Small intestine (tissue), 7 donors: ENCODE measurements around the gene YPEL1. TPM values are rescaled to one million over a fixed set of nuclear protein-coding genes. Genes with fewer than 3 reads are reported as not detected.

Experiments used
- DNase-seq, 2 donors: peaks; one replicate each; pipeline versions ENCODE4 v3.0.0 to v3.0.0-alpha.2; 2013
- FAIRE-seq: peaks from 2 replicates; lab custom pipeline; 2012; peaks lifted over from hg19 to GRCh38; lab: Jason Lieb, UNC
- H3K27ac ChIP-seq, 3 donors: one replicate each; pipeline ENCODE4 v1.5.1; 2013; ENCODE audit warnings: low read length in 2 of 3, mild to moderate bottlenecking in 2 of 3, control low read depth in 1 of 3, inconsistent platforms in 1 of 3, low read depth in 1 of 3, moderate library complexity in 1 of 3
- H3K27me3 ChIP-seq, 3 donors: one replicate each; pipeline ENCODE4 v1.6.1; 2013; ENCODE audit warnings: low read length in 3 of 3, inconsistent platforms in 1 of 3; ENCODE audit not compliant: control insufficient read depth in 3 of 3, insufficient read depth in 3 of 3
- H3K36me3 ChIP-seq, 3 donors: one replicate each; pipeline ENCODE4 v1.6.1; 2013; ENCODE audit warnings: low read length in 3 of 3, inconsistent platforms in 1 of 3, low read depth in 1 of 3, mild to moderate bottlenecking in 1 of 3, moderate library complexity in 1 of 3; ENCODE audit not compliant: control insufficient read depth in 3 of 3, insufficient read depth in 2 of 3
- H3K4me1 ChIP-seq, 3 donors: one replicate each; pipeline ENCODE4 v1.6.1; 2013; ENCODE audit warnings: low read length in 2 of 3, inconsistent platforms in 1 of 3, low read depth in 1 of 3, mild to moderate bottlenecking in 1 of 3, moderate library complexity in 1 of 3; ENCODE audit not compliant: control insufficient read depth in 3 of 3, insufficient read depth in 2 of 3
- H3K4me3 ChIP-seq, 3 donors: one replicate each; pipeline ENCODE4 v1.5.1; 2013; ENCODE audit warnings: low read length in 3 of 3, control low read depth in 1 of 3, inconsistent platforms in 1 of 3, low read depth in 1 of 3, mild to moderate bottlenecking in 1 of 3, moderate library complexity in 1 of 3
- H3K9me3 ChIP-seq, 2 donors: one replicate each; pipeline ENCODE4 v1.6.1; 2013; ENCODE audit warnings: low read depth in 1 of 2, low read length in 1 of 2; ENCODE audit not compliant: control insufficient read depth in 2 of 2, insufficient read depth in 1 of 2
- WGBS, 3 donors: extraction: QIAGEN DNeasy Blood & Tissue Kit; methylation state at CpG; one replicate each; pipeline ENCODE4 v1.1.7; 2013; 5-methylcytosine and 5-hydroxymethylcytosine counted together
- polyA plus RNA-seq, 4 donors: library from polyadenylated mRNA; stranded (reverse) in 3 of 4; unstranded in 1 of 4; fragments of 200-250 nt in 3 of 4; fragments of 120-200 nt in 1 of 4; gene quantifications; one replicate each; pipeline versions ENCODE4 v1.2.1 to v1.2.3, GENCODE V29; 2013
- donor health status: healthy with polysubstance abuse.
- donor health status: control.
- donor health status: control.
- donor health status: Bipolar disorder and iron deficiency.
- donor health status: healthy.

YPEL1 gene
- polyA plus RNA-seq, 4 donors, result 0.22 to 2.3 (median 1.5) TPM

DNA sequence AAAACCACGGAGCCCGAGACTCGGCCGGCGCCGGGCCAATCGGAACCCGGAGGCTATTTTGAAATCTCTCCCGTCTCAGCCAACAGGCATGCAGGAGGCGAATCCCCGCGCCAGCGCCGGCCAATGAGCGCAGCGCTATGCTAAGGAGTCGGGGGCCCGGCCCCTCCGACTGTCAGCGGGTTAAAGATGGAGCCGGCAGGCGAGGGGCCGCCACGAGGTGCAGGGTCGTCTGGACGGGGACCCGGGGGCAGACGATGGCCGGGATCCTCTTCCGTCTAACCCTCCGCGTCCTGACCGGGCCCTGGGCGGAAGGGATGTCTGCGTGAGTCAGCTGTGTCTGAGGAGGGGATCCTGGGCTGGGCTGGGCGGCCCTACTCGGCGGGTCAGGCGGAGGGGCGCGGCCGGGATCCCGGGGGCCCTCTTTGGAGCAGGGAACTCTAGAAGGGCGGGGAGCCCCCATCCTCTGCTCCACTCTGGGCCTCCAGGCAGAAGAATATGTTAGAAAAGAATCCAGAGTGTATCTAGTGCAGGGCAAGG is 83.5 kb downstream of the YPEL1 start:
- Histone ChIP-seq H3K4me3 (peak overlapping the region; percentile 38 to 62 (median 51)), H3K27me3 (no peaks in the 10 kb centered on the region), H3K36me3 (peaks cover 0 to 38% (median 0%) of the 10 kb centered on the region in 3 donors), H3K9me3 (no peaks in the 10 kb centered on the region), H3K4me1 (peaks cover 0 to 24% (median 6%) of the 10 kb centered on the region in 3 donors), H3K27ac (peak overlapping the region in 1 of 3 donors; percentile 3)
- FAIRE-seq, result no peak
- 0 to 1% (median 0%) methylated on average over 39 to 44 of the region's 44 CpGs for WGBS, 3 donors
- peak; percentile 87 to 93 for DNase-seq

DNA sequence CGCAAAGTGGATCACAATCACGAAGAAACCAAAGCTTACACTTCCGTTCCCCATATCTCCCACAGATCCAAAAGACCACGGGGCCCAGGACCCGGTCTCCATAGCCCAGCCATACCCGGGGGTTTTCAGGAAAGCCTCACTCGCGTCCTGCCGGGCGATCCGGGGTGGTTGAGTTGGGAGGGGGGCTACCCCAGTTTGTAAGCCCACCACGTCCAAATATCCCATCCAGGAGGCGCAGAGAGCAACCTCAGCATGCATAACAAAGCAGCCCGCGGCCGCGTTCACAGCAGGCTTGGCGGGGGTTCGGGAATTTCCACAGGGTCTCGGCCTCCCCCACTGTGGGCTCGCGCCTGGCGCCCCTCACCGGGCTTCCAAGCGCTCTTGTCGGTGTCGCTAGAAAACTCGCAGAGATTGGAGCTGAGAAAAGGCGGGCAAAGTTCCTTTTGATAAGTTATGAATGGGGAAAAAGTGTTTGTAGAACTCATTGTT is 84.0 kb downstream of the YPEL1 start:
- Histone ChIP-seq H3K4me1 (peaks cover 0 to 24% (median 6%) of the 10 kb centered on the region in 3 donors), H3K27me3 (no peaks in the 10 kb centered on the region), H3K36me3 (peaks cover 0 to 43% (median 0%) of the 10 kb centered on the region in 3 donors), H3K4me3 (peak overlapping the region in 2 of 3 donors; percentile 49 to 62), H3K27ac (peak overlapping the region in 2 of 3 donors; percentile 3 to 8), H3K9me3 (no peaks in the 10 kb centered on the region)
- FAIRE-seq (no peak), DNase-seq (no peak)
- WGBS, 3 donors, result 1% methylated on average over 29 of the region's 29 CpGs

DNA sequence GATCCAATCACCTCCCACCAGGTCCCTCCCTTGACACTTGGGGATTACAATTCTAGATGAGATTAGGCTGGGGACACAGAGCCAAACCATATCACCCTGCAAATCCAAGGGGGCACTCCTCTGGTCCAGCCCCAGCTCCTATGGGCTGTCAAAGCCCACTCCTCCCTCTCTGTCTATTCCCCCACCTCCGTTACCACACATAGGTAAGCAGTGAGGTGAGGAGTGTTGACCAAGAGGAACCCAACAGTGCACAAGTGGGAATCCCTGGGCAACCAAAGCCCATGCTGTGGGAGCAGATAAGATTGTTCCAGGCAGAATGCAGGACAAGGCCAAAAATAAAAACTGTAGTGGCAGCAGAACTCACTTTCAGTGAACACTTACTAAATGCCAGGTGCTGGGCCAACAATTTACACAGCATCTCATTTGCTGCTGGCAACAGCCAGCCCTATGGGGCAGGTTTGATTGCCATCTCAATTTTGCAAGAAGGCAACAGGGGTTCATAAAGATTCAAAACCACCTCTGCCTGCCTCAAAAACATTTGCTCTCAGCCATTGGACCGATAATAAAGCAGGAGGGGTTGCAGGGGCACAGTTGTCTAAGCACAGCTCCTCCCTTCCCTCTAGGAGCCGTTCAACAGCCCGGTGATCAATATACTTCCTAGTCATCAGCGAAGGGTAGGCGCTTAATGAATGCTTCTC is 84.6 kb downstream of the YPEL1 start:
- Histone ChIP-seq H3K9me3 (no peaks in the 10 kb centered on the region), H3K4me3 (peak overlapping the region in 2 of 3 donors; percentile 49 to 62), H3K36me3 (peaks cover 0 to 49% (median 0%) of the 10 kb centered on the region in 3 donors), H3K27me3 (no peaks in the 10 kb centered on the region), H3K27ac (peak overlapping the region in 1 of 3 donors; percentile 8), H3K4me1 (peaks cover 0 to 24% (median 6%) of the 10 kb centered on the region in 3 donors)
- DNase-seq (no peak), FAIRE-seq (no peak)
- WGBS, 3 donors, result 7 to 17% (median 16%) methylated on average over 6 of the region's 6 CpGs

DNA sequence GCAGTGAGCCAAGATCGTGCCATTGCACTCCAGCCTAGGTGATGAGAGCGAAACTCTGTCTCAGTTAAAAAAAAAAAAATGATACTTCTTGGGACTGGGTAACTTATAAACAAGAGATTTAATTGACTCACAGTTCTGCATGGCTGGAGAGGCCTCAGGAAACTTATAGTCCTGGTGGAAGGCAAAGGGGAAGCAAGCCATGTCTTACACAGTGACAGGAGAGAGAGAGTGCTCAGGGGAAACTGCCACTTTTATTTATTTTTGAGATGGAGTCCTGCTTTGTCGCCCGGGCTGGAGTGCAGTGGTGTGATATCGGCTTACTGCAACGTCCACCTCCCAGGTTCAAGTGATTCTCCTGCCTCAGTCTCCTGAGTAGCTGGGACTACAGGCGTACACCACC is 85.3 kb downstream of the YPEL1 start:
- FAIRE-seq, result no peak
- WGBS, 3 donors, result 92 to 96% (median 95%) methylated on average over 7 of the region's 7 CpGs

More for the DNA sequence above, 85.3 kb downstream of the YPEL1 start:
- DNase-seq, result no peak
- Histone ChIP-seq H3K4me3 (no peak overlapping the region), H3K36me3 (peaks cover 0 to 54% (median 0%) of the 10 kb centered on the region in 3 donors), H3K9me3 (no peaks in the 10 kb centered on the region), H3K4me1 (peaks cover 0 to 24% (median 6%) of the 10 kb centered on the region in 3 donors), H3K27me3 (no peaks in the 10 kb centered on the region), H3K27ac (no peak overlapping the region)

Other genes starting within 250 kb of the YPEL1 start
- under 1 TPM in 2 of 4 donors, not detected in 2; 0.04 to 0.06 TPM for gene RIMBP3C, start 184.3 kb downstream of the YPEL1 start, polyA plus RNA-seq
- gene UBE2L3, start 168.1 kb downstream of the YPEL1 start, polyA plus RNA-seq, result 10 to 100 TPM; 54.0 to 82.1 (median 64.7) TPM
- 10 to 100 TPM; 34.5 to 46.7 (median 42.2) TPM for gene YDJC, start 105.8 kb downstream of the YPEL1 start, polyA plus RNA-seq
- under 1 TPM; 0.21 to 0.40 (median 0.25) TPM for gene CCDC116, start 103.0 kb downstream of the YPEL1 start, polyA plus RNA-seq
- gene SDF2L1, start 93.5 kb downstream of the YPEL1 start, polyA plus RNA-seq, result 100 to 1,000 TPM in 1 of 4 donors, 10 to 100 TPM in 3; 25.9 to 125 (median 49.8) TPM
- 10 to 100 TPM; 24.9 to 50.1 (median 32.5) TPM for gene PPIL2, start 69.8 kb downstream of the YPEL1 start, polyA plus RNA-seq
- gene MAPK1, start 131.9 kb upstream of the YPEL1 start, polyA plus RNA-seq, result 10 to 100 TPM; 10.3 to 76.5 (median 14.2) TPM
- gene PPM1F, start 217.1 kb upstream of the YPEL1 start, polyA plus RNA-seq, result 10 to 100 TPM in 2 of 4 donors, 1 to 10 TPM in 2; 1.8 to 16.7 (median 9.9) TPM
- 10 to 100 TPM; 12.0 to 26.9 (median 14.5) TPM for gene TOP3B, start 247.0 kb upstream of the YPEL1 start, polyA plus RNA-seq